IMR-90 (cell line): ENCODE data around the gene ZBTB4.

ENCODE experiments used
- BHLHE40 ChIP-seq: fragments of 150-350 bp; IDR thresholded peaks from 2 replicates; pipeline ENCODE4 v1.6.1; 2016; ENCODE audit warnings: mild to moderate bottlenecking, low read depth, low read length
- CEBPB ChIP-seq: IDR thresholded peaks from 2 replicates; pipeline ENCODE4 v1.6.1; 2012; ENCODE audit warnings: low read depth, low read length, improper control_type of control experiment
- MAFK ChIP-seq: IDR thresholded peaks from 2 replicates; pipeline ENCODE4 v1.6.1; 2012; ENCODE audit warnings: low read depth, low read length, improper control_type of control experiment
- POLR2A ChIP-seq: IDR thresholded peaks from 2 replicates; pipeline ENCODE4 v1.6.1; 2012; ENCODE audit warnings: mild to moderate bottlenecking, low read depth, low read length
- RFX5 ChIP-seq: IDR thresholded peaks from 2 replicates; pipeline ENCODE4 v1.8.0; 2012; ENCODE audit warnings: low read depth, mild to moderate bottlenecking, low read length, moderate library complexity
- SMC3 ChIP-seq: fragments of 150-350 bp; IDR thresholded peaks from 2 replicates; pipeline ENCODE4 v1.6.1; 2016; ENCODE audit warnings: low read depth, mild to moderate bottlenecking, antibody characterized with exemption, low read length, moderate library complexity
- USF2 ChIP-seq: fragments of 150-350 bp; IDR thresholded peaks from 2 replicates; pipeline ENCODE4 v1.6.1; 2017; ENCODE audit warnings: mild to moderate bottlenecking, antibody characterized with exemption, low read length, low read depth
- TF ChIP-seq, protein P1 (sequence below): conservative IDR thresholded peaks from 2 replicates; pipeline ENCODE4 v1.5.1; 2012; ENCODE audit warnings: mild to moderate bottlenecking, low read depth, low read length, improper control_type of control experiment
- TF ChIP-seq, protein P2 (sequence below): fragments of 150-350 bp; IDR thresholded peaks from 2 replicates; pipeline ENCODE4 v1.6.1; 2016; ENCODE audit warnings: low read depth, mild to moderate bottlenecking, low read length, moderate library complexity, borderline replicate concordance

GRCh38 chr17:7437950-7438614, 41.3 kb downstream of the ZBTB4 start:
- TF ChIP-seq BHLHE40 (no peak), SMC3 (no peak), MAFK (no peak), POLR2A (no peak), CEBPB (no peak), RFX5 (no peak), USF2 (no peak)
- TF ChIP-seq, protein P1, sequence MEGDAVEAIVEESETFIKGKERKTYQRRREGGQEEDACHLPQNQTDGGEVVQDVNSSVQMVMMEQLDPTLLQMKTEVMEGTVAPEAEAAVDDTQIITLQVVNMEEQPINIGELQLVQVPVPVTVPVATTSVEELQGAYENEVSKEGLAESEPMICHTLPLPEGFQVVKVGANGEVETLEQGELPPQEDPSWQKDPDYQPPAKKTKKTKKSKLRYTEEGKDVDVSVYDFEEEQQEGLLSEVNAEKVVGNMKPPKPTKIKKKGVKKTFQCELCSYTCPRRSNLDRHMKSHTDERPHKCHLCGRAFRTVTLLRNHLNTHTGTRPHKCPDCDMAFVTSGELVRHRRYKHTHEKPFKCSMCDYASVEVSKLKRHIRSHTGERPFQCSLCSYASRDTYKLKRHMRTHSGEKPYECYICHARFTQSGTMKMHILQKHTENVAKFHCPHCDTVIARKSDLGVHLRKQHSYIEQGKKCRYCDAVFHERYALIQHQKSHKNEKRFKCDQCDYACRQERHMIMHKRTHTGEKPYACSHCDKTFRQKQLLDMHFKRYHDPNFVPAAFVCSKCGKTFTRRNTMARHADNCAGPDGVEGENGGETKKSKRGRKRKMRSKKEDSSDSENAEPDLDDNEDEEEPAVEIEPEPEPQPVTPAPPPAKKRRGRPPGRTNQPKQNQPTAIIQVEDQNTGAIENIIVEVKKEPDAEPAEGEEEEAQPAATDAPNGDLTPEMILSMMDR, result no peak
- TF ChIP-seq, protein P2, sequence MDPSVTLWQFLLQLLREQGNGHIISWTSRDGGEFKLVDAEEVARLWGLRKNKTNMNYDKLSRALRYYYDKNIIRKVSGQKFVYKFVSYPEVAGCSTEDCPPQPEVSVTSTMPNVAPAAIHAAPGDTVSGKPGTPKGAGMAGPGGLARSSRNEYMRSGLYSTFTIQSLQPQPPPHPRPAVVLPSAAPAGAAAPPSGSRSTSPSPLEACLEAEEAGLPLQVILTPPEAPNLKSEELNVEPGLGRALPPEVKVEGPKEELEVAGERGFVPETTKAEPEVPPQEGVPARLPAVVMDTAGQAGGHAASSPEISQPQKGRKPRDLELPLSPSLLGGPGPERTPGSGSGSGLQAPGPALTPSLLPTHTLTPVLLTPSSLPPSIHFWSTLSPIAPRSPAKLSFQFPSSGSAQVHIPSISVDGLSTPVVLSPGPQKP, result no peak
